H1 (cell line): ENCODE measurements around the gene APEH. TPM values are rescaled to one million over a fixed set of nuclear protein-coding genes. Genes with fewer than 3 reads are reported as not detected.

ENCODE experiments used
- CTCF ChIA-PET: fragments of 300-600 bp; sonication (Branson Sonifier 250); formaldehyde crosslinking; loops from one replicate; lab custom pipeline; 2021; ENCODE audit not compliant: partially characterized antibody; lab: Charles Lee
- POLR2A ChIA-PET: fragments of 300-600 bp; sonication (Branson Sonifier 250); formaldehyde crosslinking; loops from one replicate; lab custom pipeline; 2021; ENCODE audit warnings: inconsistent platforms; ENCODE audit not compliant: partially characterized antibody; lab: Charles Lee
- DNase-seq, 2 experiments: peaks; one replicate each; pipeline versions ENCODE4 v3.0.0 to v3.0.0-alpha.2; 2010 to 2022; ENCODE audit warnings: low spot score in 2 of 2, low read depth in 1 of 2, mixed read lengths in 1 of 2
- FAIRE-seq: peaks from 2 replicates; lab custom pipeline; 2011; peaks lifted over from hg19 to GRCh38; lab: Jason Lieb, UNC
- H2AFZ ChIP-seq: 2 replicates; pipeline ENCODE4 v1.8.1; 2012; ENCODE audit warnings: low read length, inconsistent platforms
- H2AK5ac ChIP-seq: 2 replicates; pipeline ENCODE4 v1.6.1; 2013; ENCODE audit warnings: low read depth, low read length
- H2BK120ac ChIP-seq: replicated peaks from 2 replicates; pipeline ENCODE3; 2013; ENCODE audit warnings: low read depth, low read length, inconsistent platforms
- H2BK12ac ChIP-seq: 2 replicates; pipeline ENCODE4 v1.6.1; 2013; ENCODE audit warnings: low read depth, low read length
- H2BK15ac ChIP-seq: 2 replicates; pipeline ENCODE4 v1.6.1; 2013; ENCODE audit warnings: low read length
- H2BK20ac ChIP-seq: 2 replicates; pipeline ENCODE4 v1.6.1; 2013; ENCODE audit warnings: low read length
- H2BK5ac ChIP-seq: 2 replicates; pipeline ENCODE4 v1.6.1; 2013; ENCODE audit warnings: low read depth, low read length
- H3K14ac ChIP-seq: 2 replicates; pipeline ENCODE4 v1.6.1; 2013; ENCODE audit warnings: inconsistent platforms; ENCODE audit not compliant: insufficient read length
- H3K18ac ChIP-seq: 2 replicates; pipeline ENCODE4 v1.6.1; 2013; ENCODE audit warnings: low read length; ENCODE audit errors: extremely low read depth
- H3K23ac ChIP-seq: 2 replicates; pipeline ENCODE4 v1.6.1; 2013; ENCODE audit warnings: inconsistent platforms; ENCODE audit not compliant: insufficient read length
- H3K23me2 ChIP-seq: 2 replicates; pipeline ENCODE4 v1.6.1; 2013; ENCODE audit warnings: low read depth, low read length
- H3K27ac ChIP-seq: 2 replicates; pipeline ENCODE4 v1.6.1; 2011; ENCODE audit warnings: low read depth, low read length, inconsistent platforms
- H3K27me3 ChIP-seq, 4 experiments: replicated peaks in 1 of 4; 1 replicate in 1 of 4; 2 replicates in 3 of 4; pipeline versions ENCODE4 v1.6.1 to v1.8.1; 2011 to 2013; ENCODE audit warnings: low read length in 3 of 4, mild to moderate bottlenecking in 3 of 4, inconsistent platforms in 2 of 4, mixed read lengths in 2 of 4, moderate library complexity in 1 of 4; ENCODE audit not compliant: control insufficient read depth in 3 of 4, insufficient read depth in 3 of 4; ENCODE audit errors: extremely low read depth in 1 of 4
- H3K36me3 ChIP-seq, 4 experiments: 2 replicates each; pipeline versions ENCODE4 v1.6.1 to v1.8.1; 2011 to 2013; ENCODE audit warnings: mild to moderate bottlenecking in 4 of 4, low read length in 3 of 4, moderate library complexity in 2 of 4, control low read depth in 1 of 4, inconsistent platforms in 1 of 4; ENCODE audit not compliant: insufficient read depth in 4 of 4, control insufficient read depth in 2 of 4
- H3K4ac ChIP-seq: replicated peaks from 2 replicates; pipeline ENCODE3; 2013; ENCODE audit warnings: low read length, low read depth, mixed read lengths, inconsistent platforms; ENCODE audit not compliant: insufficient read length
- H3K4me1 ChIP-seq, 4 experiments: replicated peaks in 1 of 4; 1 replicate in 1 of 4; 2 replicates in 3 of 4; pipeline versions ENCODE4 v1.6.1 to v1.8.1; 2011 to 2013; ENCODE audit warnings: low read length in 3 of 4, inconsistent platforms in 2 of 4, mixed read lengths in 1 of 4; ENCODE audit not compliant: insufficient read depth in 4 of 4, control insufficient read depth in 3 of 4
- H3K4me2 ChIP-seq, 2 experiments: 2 replicates each; pipeline versions ENCODE4 v1.6.1 to v1.8.1; 2011 to 2013; ENCODE audit warnings: low read depth in 2 of 2, low read length in 2 of 2, control low read depth in 1 of 2, inconsistent platforms in 1 of 2, mild to moderate bottlenecking in 1 of 2; ENCODE audit not compliant: insufficient read depth in 1 of 2
- H3K4me3 ChIP-seq, 4 experiments: fragments of 200-600, 300-600 bp in 1 of 4; sonication (generic), shearing (Covaris generic), sonication (Bioruptor Twin) in 1 of 4; 2 replicates each; pipeline versions ENCODE4 v1.5.1 to v1.8.1; 2011 to 2016; ENCODE audit warnings: low read length in 4 of 4, low read depth in 3 of 4, control low read depth in 2 of 4, inconsistent platforms in 2 of 4, mild to moderate bottlenecking in 2 of 4, mixed read lengths in 1 of 4, moderate library complexity in 1 of 4; ENCODE audit not compliant: insufficient read depth in 2 of 4; ENCODE audit errors: extremely low read depth in 1 of 4
- H3K56ac ChIP-seq: replicated peaks from 2 replicates; pipeline ENCODE3; 2013; ENCODE audit warnings: low read depth, mild to moderate bottlenecking, mixed read lengths, low read length, inconsistent platforms; ENCODE audit not compliant: insufficient read length
- H3K79me1 ChIP-seq: 2 replicates; pipeline ENCODE4 v1.6.1; 2013; ENCODE audit warnings: low read depth, low read length, control low read depth
- H3K79me2 ChIP-seq, 2 experiments: 2 replicates each; pipeline versions ENCODE4 v1.6.1 to v1.8.1; 2012 to 2013; ENCODE audit warnings: low read length in 2 of 2, mild to moderate bottlenecking in 2 of 2, inconsistent platforms in 1 of 2; ENCODE audit not compliant: insufficient read depth in 2 of 2, control insufficient read depth in 1 of 2
- H3K9ac ChIP-seq, 4 experiments: replicated peaks in 1 of 4; 1 replicate in 1 of 4; 2 replicates in 3 of 4; pipeline versions ENCODE4 v1.6.1 to v1.8.1; 2011 to 2013; ENCODE audit warnings: low read depth in 3 of 4, low read length in 3 of 4, control low read depth in 2 of 4, mild to moderate bottlenecking in 2 of 4, moderate library complexity in 2 of 4, inconsistent platforms in 1 of 4; ENCODE audit errors: extremely low read depth in 1 of 4
- H3K9me3 ChIP-seq, 2 experiments: 2 replicates each; pipeline versions ENCODE4 v1.6.1 to v1.8.1; 2012 to 2013; ENCODE audit warnings: mild to moderate bottlenecking in 2 of 2, moderate library complexity in 2 of 2, control low read depth in 1 of 2, inconsistent platforms in 1 of 2, low read depth in 1 of 2, low read length in 1 of 2, mixed read lengths in 1 of 2; ENCODE audit not compliant: insufficient read depth in 2 of 2
- H4K20me1 ChIP-seq, 2 experiments: replicated peaks in 1 of 2; 2 replicates each; pipeline versions ENCODE3 to v1.8.1; 2011 to 2013; ENCODE audit warnings: inconsistent platforms in 2 of 2, low read length in 2 of 2, mild to moderate bottlenecking in 1 of 2; ENCODE audit not compliant: insufficient read depth in 2 of 2, control insufficient read depth in 1 of 2
- H4K5ac ChIP-seq: 2 replicates; pipeline ENCODE4 v1.6.1; 2013; ENCODE audit warnings: low read length, low read depth, mixed read lengths, inconsistent platforms; ENCODE audit not compliant: insufficient read length
- H4K8ac ChIP-seq: 2 replicates; pipeline ENCODE4 v1.8.0; 2013; ENCODE audit warnings: mild to moderate bottlenecking, moderate library complexity, low read length, inconsistent platforms; ENCODE audit not compliant: insufficient read depth; ENCODE audit errors: extremely low read depth
- H4K91ac ChIP-seq: replicated peaks from 2 replicates; pipeline ENCODE3; 2013; ENCODE audit warnings: low read length, mixed read lengths, inconsistent platforms; ENCODE audit not compliant: insufficient read length
- HDAC6 ChIP-seq: IDR thresholded peaks from one replicate; pipeline ENCODE4 v1.7.1; 2012; ENCODE audit warnings: low read depth, mild to moderate bottlenecking, inconsistent platforms, low read length, moderate library complexity
- NANOG ChIP-seq: IDR thresholded peaks from 2 replicates; pipeline ENCODE4 v1.6.1; 2011; ENCODE audit warnings: low read length, low read depth, mild to moderate bottlenecking, inconsistent platforms; ENCODE audit not compliant: insufficient read depth, poor library complexity, severe bottlenecking
- RXRA ChIP-seq: IDR thresholded peaks from 2 replicates; pipeline ENCODE4 v1.6.1; 2011; ENCODE audit warnings: low read depth, mild to moderate bottlenecking, low read length, moderate library complexity; ENCODE audit not compliant: insufficient read depth
- YY1 ChIP-seq: IDR thresholded peaks from 2 replicates; pipeline ENCODE4 v1.6.1; 2011; ENCODE audit warnings: low read depth, mild to moderate bottlenecking, low read length
- WGBS, 2 experiments: shearing (Covaris generic) in 1 of 2; methylation state at CpG; one replicate each; pipeline versions ENCODE4 v1.1.6 to v1.1.7; 2013 to 2015; ENCODE audit warnings: low lambda C conversion rate in 2 of 2, mixed read lengths in 2 of 2, inconsistent platforms in 1 of 2, low coverage in 1 of 2, missing lambda C conversion rate in 1 of 2; ENCODE audit not compliant: insufficient replicate concordance in 2 of 2, insufficient coverage in 1 of 2, insufficient read length in 1 of 2; ENCODE audit errors: extremely low coverage in 1 of 2, missing lambda C conversion rate in 1 of 2; 5-methylcytosine and 5-hydroxymethylcytosine counted together
- polyA plus RNA-seq, 7 experiments: library from polyadenylated mRNA; depleted of rRNA in 3 of 7; stranded (reverse) in 5 of 7; unstranded in 2 of 7; fragments of >200 nt in 5 of 7; fragments of 200-250 nt in 2 of 7; gene quantifications; 1 replicate in 5 of 7; 2 replicates in 1 of 7; 4 replicates in 1 of 7; pipeline versions ENCODE4 v1.2.1 to v1.2.3, GENCODE V29; 2011 to 2013; ENCODE audit warnings: missing spikeins in 2 of 7, mixed read lengths in 2 of 7
- total RNA-seq: library from RNA; stranded (reverse); fragmentation: NEBNext Ultra II Directional; extraction: Animal tissue kit (Norgen Biotek cat#: 25700); gene quantifications from 2 replicates; pipeline ENCODE4 v1.2.1, GENCODE V29; 2021

Gene APEH
- total and polyA plus RNA-seq, 2 of the 8 experiments (the other 6 are each of a cell fraction or from before 2014, with no cell fraction given), result 222 to 260 TPM

- Histone ChIP-seq H3K27me3 (no peaks in the 10 kb centered on the region), H3K4me1 (peaks cover 0 to 10% (median 5%) of the 10 kb centered on the region in 4 experiments; a peak in 6 of 7 replicates), H2AK5ac (no peak overlapping the region), H2BK12ac (0 out of 2 replicates have a peak overlapping the region, but pooled peaks have one; percentile 55), H2BK20ac (no peak overlapping the region), H3K4me3 (no peak overlapping the region), H3K36me3 (peaks cover 10 to 32% (median 27%) of the 10 kb centered on the region in 4 experiments), H4K91ac (no peak overlapping the region), H3K18ac (no peak overlapping the region), H3K79me2 (peaks cover 0 to 5% of the 10 kb centered on the region in 2 experiments; a peak in 1 of 4 replicates), H2BK15ac (no peak overlapping the region), H4K8ac (no peak overlapping the region), H2BK5ac (no peak overlapping the region), H4K20me1 (peaks cover 0 to 7% of the 10 kb centered on the region in 2 experiments), H3K9me3 (no peaks in the 10 kb centered on the region), H3K56ac (no peak overlapping the region), H3K79me1 (peaks cover under 1% of the 10 kb centered on the region; the same call in 1 of the 2 replicates), H2AFZ (no peak overlapping the region), H2BK120ac (no peak overlapping the region), H4K5ac (no peak overlapping the region), H3K4ac (no peak overlapping the region), H3K4me2 (no peak overlapping the region), H3K23ac (no peak overlapping the region), H3K23me2 (peaks cover 6% of the 10 kb centered on the region; the same call in 1 of the 2 replicates), H3K14ac (no peak overlapping the region), H3K27ac (no peak overlapping the region), H3K9ac (no peak overlapping the region)
- ChIA-PET CTCF (no interaction called here), POLR2A (interaction anchor here (2.4 kb wide), 1 partner anchor 10 kb away, joined by 6 read pairs; no protein-coding TSS in a partner anchor)
- DNase-seq (no peak), FAIRE-seq (no peak)
- TF ChIP-seq RXRA (no peak), YY1 (no peak), HDAC6 (no peak), NANOG (no peak)
- WGBS, 2 experiments, result 92% methylated on average over 15 of the region's 15 CpGs; no CpG with 5 or more reads in 1 of the 2 experiments
Observed at GRCh38 chr3:49727924-49728361, 53.8 kb downstream of the APEH start.
